ENCODE results near the gene IGF2R.

DNA sequence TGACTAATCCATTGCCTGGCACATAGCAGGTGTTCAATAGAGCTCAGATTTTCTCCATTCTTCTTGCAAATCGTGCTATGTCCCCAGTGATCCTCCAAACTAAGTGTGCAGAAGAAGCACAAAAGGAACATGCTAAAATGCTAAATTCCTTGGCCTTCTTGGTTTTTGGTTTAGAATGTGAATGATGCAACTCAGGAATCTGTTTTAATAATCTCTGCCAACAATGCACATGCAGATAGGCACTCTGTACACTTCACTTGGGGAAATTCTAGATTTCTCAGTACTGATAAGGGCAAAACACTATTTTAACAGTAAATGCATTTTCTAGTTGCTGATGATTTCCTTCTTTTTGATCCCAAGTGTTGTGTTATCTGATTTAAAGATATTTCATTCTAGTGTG is 188.0 kb downstream of the IGF2R start:
- TF ChIP-seq EZH2 (IDR thresholded peaks at IDR 0.05; ENCODE audit: low read length), result no peak
- TF ChIP-seq, protein P1, sequence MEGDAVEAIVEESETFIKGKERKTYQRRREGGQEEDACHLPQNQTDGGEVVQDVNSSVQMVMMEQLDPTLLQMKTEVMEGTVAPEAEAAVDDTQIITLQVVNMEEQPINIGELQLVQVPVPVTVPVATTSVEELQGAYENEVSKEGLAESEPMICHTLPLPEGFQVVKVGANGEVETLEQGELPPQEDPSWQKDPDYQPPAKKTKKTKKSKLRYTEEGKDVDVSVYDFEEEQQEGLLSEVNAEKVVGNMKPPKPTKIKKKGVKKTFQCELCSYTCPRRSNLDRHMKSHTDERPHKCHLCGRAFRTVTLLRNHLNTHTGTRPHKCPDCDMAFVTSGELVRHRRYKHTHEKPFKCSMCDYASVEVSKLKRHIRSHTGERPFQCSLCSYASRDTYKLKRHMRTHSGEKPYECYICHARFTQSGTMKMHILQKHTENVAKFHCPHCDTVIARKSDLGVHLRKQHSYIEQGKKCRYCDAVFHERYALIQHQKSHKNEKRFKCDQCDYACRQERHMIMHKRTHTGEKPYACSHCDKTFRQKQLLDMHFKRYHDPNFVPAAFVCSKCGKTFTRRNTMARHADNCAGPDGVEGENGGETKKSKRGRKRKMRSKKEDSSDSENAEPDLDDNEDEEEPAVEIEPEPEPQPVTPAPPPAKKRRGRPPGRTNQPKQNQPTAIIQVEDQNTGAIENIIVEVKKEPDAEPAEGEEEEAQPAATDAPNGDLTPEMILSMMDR (optimal IDR thresholded peaks at IDR 0.05 in 1 of 3, IDR thresholded peaks at IDR 0.05 in 1 of 3, conservative IDR thresholded peaks at IDR 0.05 in 1 of 3; ENCODE audit: extremely low read depth in 1 of 3, insufficient read depth in 2 of 3, low read length in 3 of 3), result no peak

Data from keratinocyte (primary cell).